HL-60 (cell line): ENCODE measurements around the gene WDR20.

ENCODE experiments used
- DNase-seq, 2 experiments: peaks; one replicate each; pipeline ENCODE4 v3.0.0-alpha.2; 2010 to 2020; ENCODE audit warnings: low read depth in 1 of 2, low spot score in 1 of 2
- H3K27ac ChIP-seq: fragments of 250-450 bp; sonication (Bioruptor Pico); replicated peaks from 2 replicates; pipeline ENCODE4 v1.5.1; 2020; ENCODE audit warnings: mild to moderate bottlenecking, moderate library complexity
- H3K27me3 ChIP-seq: fragments of 250-450 bp; sonication (Bioruptor Pico); 2 replicates; pipeline ENCODE4 v1.5.1; 2021; ENCODE audit warnings: mild to moderate bottlenecking, moderate library complexity; ENCODE audit not compliant: insufficient read depth, poor library complexity, severe bottlenecking
- H3K4me3 ChIP-seq: replicated peaks from 2 replicates; pipeline ENCODE4 v1.5.1; 2011; ENCODE audit warnings: mild to moderate bottlenecking, control low read depth, low read length; ENCODE audit not compliant: insufficient read depth
- GABPA ChIP-seq: IDR thresholded peaks from 2 replicates; pipeline ENCODE4 v1.6.1; 2012; ENCODE audit warnings: low read depth
- POLR2AphosphoS5 ChIP-seq: IDR thresholded peaks from 2 replicates; pipeline ENCODE4 v1.6.1; 2012; ENCODE audit warnings: low read depth
- SPI1 ChIP-seq: IDR thresholded peaks from 2 replicates; pipeline ENCODE4 v1.6.1; 2012; ENCODE audit warnings: low read depth, mild to moderate bottlenecking, borderline replicate concordance
- TF ChIP-seq, protein P1 (sequence below): IDR thresholded peaks from 2 replicates; pipeline ENCODE4 v1.6.1; 2012; ENCODE audit warnings: low read depth; ENCODE audit not compliant: insufficient replicate concordance
- TF ChIP-seq, protein P2 (sequence below): IDR thresholded peaks from one replicate; pipeline ENCODE4 v1.5.1; 2011; ENCODE audit warnings: low read length, control low read depth, inconsistent platforms; ENCODE audit not compliant: insufficient read depth

Gene WDR20

DNA sequence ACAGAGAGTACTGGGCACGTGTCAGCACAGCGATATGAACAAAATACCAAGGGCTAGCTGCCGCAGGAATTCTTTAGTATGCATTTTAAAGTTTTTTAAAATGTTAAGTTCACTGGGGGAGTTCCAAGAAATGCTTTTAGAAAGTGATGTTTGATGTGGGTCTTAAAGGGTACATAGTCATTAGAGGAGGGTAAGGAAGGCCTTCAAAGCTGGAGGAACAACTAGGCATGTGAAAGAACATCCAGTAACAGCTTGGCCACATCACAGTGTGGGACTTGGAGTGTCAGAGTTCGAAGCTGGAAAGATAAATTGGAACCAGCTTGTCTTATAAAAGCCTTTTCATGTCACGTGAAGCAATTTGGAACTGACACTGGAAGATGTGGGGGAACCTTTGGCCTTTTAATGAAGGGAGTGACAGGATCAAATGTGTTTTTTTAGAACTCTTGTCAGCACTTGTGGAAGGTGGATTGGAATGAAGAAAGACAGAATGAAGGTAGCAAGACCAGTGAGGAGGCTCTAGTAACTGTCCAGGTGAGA lies 57.7 kb downstream of the WDR20 start:
- no peak overlapping the region for H3K27ac ChIP-seq
- DNase-seq = no peak

DNA sequence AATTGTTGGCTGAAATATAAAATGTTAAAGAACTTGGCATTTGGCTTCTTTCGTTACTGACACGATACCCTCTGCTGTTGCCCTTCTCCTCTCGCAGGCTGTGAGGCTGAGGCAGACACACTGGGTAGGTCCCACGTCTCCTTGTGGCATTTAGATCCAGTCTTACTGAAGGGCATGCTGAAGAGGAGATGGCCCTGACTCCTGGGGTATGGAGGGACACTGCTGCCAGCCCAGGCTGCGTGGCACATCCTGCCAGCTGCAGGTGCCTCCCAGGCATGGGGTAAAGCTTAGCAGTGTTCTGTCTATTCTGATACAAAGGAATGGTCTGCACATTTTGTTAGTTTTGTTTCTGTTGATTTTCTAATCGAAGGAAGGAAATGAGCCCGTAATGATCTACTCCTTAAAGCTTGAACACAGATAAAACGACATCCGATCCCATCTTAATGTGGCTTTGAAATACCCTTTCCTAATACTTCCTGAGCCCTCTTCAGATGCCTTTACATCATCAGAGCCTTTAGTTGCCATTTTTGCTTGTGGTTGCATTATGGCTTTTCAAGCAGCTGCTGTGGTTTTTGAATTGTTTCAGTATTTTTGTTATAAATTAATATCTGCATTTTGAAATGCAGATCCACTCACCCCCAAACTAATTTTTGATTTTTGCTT lies 61.1 kb downstream of the WDR20 start:
- Histone ChIP-seq H3K27me3 (no peaks in the 10 kb centered on the region), H3K27ac (no peak overlapping the region), H3K4me3 (no peak overlapping the region)
- DNase-seq = peak in 1 of 2 experiments; percentile 42
- TF ChIP-seq POLR2AphosphoS5 (no peak), SPI1 (no peak), GABPA (no peak)
- TF ChIP-seq, protein P1, sequence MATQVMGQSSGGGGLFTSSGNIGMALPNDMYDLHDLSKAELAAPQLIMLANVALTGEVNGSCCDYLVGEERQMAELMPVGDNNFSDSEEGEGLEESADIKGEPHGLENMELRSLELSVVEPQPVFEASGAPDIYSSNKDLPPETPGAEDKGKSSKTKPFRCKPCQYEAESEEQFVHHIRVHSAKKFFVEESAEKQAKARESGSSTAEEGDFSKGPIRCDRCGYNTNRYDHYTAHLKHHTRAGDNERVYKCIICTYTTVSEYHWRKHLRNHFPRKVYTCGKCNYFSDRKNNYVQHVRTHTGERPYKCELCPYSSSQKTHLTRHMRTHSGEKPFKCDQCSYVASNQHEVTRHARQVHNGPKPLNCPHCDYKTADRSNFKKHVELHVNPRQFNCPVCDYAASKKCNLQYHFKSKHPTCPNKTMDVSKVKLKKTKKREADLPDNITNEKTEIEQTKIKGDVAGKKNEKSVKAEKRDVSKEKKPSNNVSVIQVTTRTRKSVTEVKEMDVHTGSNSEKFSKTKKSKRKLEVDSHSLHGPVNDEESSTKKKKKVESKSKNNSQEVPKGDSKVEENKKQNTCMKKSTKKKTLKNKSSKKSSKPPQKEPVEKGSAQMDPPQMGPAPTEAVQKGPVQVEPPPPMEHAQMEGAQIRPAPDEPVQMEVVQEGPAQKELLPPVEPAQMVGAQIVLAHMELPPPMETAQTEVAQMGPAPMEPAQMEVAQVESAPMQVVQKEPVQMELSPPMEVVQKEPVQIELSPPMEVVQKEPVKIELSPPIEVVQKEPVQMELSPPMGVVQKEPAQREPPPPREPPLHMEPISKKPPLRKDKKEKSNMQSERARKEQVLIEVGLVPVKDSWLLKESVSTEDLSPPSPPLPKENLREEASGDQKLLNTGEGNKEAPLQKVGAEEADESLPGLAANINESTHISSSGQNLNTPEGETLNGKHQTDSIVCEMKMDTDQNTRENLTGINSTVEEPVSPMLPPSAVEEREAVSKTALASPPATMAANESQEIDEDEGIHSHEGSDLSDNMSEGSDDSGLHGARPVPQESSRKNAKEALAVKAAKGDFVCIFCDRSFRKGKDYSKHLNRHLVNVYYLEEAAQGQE = no peak
- TF ChIP-seq, protein P2, sequence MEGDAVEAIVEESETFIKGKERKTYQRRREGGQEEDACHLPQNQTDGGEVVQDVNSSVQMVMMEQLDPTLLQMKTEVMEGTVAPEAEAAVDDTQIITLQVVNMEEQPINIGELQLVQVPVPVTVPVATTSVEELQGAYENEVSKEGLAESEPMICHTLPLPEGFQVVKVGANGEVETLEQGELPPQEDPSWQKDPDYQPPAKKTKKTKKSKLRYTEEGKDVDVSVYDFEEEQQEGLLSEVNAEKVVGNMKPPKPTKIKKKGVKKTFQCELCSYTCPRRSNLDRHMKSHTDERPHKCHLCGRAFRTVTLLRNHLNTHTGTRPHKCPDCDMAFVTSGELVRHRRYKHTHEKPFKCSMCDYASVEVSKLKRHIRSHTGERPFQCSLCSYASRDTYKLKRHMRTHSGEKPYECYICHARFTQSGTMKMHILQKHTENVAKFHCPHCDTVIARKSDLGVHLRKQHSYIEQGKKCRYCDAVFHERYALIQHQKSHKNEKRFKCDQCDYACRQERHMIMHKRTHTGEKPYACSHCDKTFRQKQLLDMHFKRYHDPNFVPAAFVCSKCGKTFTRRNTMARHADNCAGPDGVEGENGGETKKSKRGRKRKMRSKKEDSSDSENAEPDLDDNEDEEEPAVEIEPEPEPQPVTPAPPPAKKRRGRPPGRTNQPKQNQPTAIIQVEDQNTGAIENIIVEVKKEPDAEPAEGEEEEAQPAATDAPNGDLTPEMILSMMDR = no peak

More for the DNA sequence above, 57.7 kb downstream of the WDR20 start:
- Histone ChIP-seq H3K27me3 (no peaks in the 10 kb centered on the region), H3K4me3 (no peak overlapping the region)
- TF ChIP-seq SPI1 = no peak

DNA sequence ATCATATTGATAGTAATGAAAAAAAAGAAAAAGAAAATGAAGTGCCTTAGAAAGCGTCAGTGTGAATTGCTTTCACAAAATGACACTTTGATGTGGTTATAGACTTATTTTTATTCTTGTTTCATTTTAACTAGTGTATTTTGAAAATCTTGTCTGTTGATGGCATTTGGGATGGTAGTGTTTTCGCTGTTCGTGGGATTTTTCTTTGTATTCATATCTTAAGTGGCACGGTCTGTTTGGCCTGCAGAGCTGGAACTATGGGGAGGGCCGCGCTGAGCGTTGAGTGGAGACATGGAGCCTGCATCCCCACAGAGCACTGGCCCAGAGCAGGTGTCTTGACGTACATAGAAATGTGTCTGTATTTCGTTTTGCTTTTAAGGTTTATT lies 61.6 kb downstream of the WDR20 start:
- no peak overlapping the region for H3K4me3 ChIP-seq
- TF ChIP-seq SPI1 (no peak), POLR2AphosphoS5 (no peak)
- TF ChIP-seq, protein P2 = no peak
- no peak overlapping the region for H3K27ac ChIP-seq
- H3K27me3 ChIP-seq = no peaks in the 10 kb centered on the region
- DNase-seq = no peak

DNA sequence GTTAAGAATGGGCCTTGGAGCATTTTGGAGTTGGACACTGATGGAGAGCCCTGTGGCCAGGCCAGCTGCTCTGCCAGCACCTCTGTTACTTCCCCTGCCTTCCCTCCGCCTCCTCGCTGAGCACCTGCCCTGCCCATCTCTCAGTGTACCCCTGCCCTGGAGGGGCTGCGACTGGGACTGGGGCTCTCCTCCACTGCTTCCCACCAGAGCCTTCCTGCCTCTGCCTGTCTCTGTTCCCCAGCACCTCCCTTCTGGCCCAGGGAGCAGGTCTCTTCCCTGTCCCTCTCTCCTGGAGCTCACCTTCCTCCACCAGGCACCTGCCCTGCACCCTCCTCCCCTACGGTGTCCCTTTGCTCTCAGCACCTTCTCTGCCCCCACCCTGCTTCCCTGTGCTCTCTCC lies 62.1 kb downstream of the WDR20 start:
- H3K27ac ChIP-seq = no peak overlapping the region
- DNase-seq = no peak
- no peak overlapping the region for H3K4me3 ChIP-seq
- TF ChIP-seq, protein P2 = no peak
- TF ChIP-seq, protein P1 = no peak
- no peak for TF ChIP-seq GABPA
- no peak for TF ChIP-seq SPI1
- no peak for TF ChIP-seq POLR2AphosphoS5
- no peaks in the 10 kb centered on the region for H3K27me3 ChIP-seq
